Stimulated activated CD4-positive, alpha-beta T cell treated with anti-CD3 and anti-CD28 coated beads, Interleukin-4, amount 100 ng/mL, for 48 hours (primary cell): Measurements from ENCODE around the gene DAPK3.

ENCODE experiments used
- DNase-seq, 2 donors: peaks; one replicate each; pipeline ENCODE4 v3.0.0-alpha.2; 2020; ENCODE audit warnings: low read depth in 2 of 2

Gene DAPK3

GRCh38 chr19:3916033-3916432 is 54.9 kb downstream of the DAPK3 start:
- no peak for DNase-seq

GRCh38 chr19:3914199-3914598 is 56.7 kb downstream of the DAPK3 start:
- DNase-seq, result no peak

GRCh38 chr19:3910105-3910504 is 60.8 kb downstream of the DAPK3 start:
- no peak for DNase-seq
